AG10803 (cell line): ENCODE results near the gene KDM4F.

Source experiments
- DNase-seq: peaks from one replicate; pipeline ENCODE4 v3.0.0; 2010; ENCODE audit warnings: low read depth
- H3K4me3 ChIP-seq: 2 replicates; pipeline ENCODE4 v1.5.1; 2011; ENCODE audit warnings: mild to moderate bottlenecking, low read length, control low read depth
- TF ChIP-seq, protein P1 (sequence below): conservative IDR thresholded peaks from 2 replicates; pipeline ENCODE4 v1.5.1; 2011; ENCODE audit warnings: mild to moderate bottlenecking, low read length, control low read depth, inconsistent platforms

KDM4F gene

DNA sequence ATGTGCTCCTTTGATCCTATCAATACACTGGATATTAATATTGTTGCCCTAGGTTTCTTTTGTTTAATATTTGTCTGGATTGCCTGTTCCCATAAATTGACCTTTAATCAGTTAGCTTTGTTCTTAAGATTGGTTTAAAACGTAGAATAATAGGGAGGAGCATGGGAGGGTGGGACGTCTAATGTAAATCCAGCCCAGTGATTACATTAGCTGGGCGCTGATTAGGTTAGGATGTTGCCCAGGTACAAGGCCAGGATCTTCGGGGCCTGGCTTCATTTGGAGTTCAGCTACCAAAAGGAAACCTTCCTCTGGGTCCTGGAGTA lies 17.5 kb downstream of the KDM4F start, which contains the start of gene SRSF8:
TSS of gene SRSF8 (plus strand) at position 204 of the 323 bp plus-strand sequence. CDS start 308 bp downstream, outside the sequence.
- DNase-seq, result no peak
- TF ChIP-seq, protein P1, sequence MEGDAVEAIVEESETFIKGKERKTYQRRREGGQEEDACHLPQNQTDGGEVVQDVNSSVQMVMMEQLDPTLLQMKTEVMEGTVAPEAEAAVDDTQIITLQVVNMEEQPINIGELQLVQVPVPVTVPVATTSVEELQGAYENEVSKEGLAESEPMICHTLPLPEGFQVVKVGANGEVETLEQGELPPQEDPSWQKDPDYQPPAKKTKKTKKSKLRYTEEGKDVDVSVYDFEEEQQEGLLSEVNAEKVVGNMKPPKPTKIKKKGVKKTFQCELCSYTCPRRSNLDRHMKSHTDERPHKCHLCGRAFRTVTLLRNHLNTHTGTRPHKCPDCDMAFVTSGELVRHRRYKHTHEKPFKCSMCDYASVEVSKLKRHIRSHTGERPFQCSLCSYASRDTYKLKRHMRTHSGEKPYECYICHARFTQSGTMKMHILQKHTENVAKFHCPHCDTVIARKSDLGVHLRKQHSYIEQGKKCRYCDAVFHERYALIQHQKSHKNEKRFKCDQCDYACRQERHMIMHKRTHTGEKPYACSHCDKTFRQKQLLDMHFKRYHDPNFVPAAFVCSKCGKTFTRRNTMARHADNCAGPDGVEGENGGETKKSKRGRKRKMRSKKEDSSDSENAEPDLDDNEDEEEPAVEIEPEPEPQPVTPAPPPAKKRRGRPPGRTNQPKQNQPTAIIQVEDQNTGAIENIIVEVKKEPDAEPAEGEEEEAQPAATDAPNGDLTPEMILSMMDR, result no peak
- peak within 1 kb of the TSS; percentile 81 for H3K4me3 ChIP-seq

DNA sequence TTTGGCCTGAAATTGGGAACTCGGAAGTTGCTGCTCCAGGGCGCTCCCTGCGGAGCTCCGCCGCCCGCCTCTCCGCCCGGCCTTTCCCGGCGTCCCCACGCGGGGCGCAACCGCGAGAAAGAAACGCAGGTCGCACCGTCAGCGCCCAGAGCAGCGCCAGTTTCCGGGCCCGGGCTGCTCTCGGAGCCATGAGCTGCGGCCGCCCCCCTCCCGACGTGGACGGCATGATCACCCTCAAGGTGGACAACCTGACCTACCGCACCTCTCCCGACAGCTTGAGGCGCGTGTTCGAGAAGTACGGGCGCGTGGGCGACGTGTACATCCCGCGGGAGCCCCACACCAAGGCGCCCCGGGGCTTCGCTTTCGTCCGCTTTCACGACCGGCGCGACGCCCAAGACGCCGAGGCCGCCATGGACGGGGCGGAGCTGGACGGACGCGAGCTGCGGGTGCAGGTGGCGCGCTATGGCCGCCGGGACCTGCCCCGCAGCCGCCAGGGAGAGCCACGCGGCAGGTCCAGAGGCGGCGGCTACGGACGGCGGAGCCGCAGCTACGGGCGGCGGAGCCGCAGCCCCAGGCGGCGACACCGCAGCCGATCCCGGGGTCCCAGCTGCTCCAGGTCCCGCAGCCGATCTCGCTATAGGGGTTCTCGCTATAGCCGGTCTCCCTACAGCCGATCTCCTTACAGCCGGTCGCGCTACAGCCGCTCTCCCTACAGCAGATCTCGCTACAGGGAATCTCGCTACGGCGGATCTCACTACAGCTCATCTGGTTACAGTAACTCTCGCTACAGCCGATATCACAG lies 18.0 kb downstream of the KDM4F start:
- DNase-seq, result peak; percentile 77
- peak overlapping the region; percentile 81 for H3K4me3 ChIP-seq
- TF ChIP-seq, protein P1, result peak; percentile 60

DNA sequence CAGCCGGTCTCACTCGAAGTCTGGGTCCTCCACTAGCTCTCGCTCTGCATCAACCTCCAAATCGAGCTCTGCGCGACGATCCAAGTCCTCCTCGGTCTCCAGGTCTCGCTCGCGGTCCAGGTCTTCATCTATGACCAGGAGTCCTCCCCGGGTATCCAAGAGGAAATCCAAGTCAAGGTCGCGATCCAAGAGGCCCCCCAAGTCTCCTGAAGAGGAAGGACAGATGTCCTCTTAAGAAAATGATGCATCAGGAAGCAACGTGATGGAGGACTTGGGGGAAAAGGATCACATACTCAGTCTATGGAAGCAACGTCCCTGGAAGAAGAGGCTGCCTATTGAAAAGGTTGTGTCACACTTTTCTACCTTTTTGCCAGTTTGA lies 18.6 kb downstream of the KDM4F start:
- DNase-seq, result peak; percentile 6
- peak overlapping the region; percentile 81 for H3K4me3 ChIP-seq
- TF ChIP-seq, protein P1, result no peak

DNA sequence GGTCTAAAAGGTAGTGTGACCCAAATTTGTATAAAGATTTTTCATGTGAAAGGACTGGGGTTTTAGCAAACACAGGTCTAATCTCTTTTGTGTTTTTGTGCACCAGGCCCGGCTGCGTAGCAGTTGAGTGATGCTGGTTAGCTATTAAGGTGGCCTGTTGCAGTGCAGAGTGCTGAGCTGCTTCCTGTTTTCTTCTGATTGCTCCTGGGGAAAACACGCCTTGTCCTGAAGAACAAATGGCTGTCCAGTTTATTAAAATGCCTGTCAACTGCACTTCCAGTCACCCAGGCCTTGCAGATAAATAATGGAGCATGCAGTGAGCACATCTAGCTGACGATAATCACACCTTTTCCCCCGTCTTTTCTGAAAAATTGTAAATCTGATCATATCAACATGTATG lies 19.3 kb downstream of the KDM4F start:
- TF ChIP-seq, protein P1, result no peak; the same call in 1 of the 2 replicates

DNA sequence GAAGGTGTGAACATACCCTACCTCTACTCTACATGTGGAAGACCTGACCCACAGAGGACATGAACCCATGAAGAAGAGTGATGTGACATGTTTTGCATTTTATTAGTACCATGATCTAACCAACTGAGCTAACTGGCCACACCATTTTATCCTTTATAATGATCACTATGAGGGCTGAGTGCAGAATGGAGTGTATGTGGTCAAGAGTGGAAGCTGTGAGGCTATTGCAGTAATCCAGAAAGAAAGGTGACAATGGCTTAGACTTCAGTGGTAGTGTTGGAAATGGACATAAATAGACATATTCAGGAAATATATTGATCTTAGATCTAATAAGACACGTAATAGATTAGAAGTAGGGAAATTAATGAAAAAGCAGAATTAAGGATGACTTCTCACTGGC lies 21.2 kb downstream of the KDM4F start:
- TF ChIP-seq, protein P1, result no peak
- no peak for DNase-seq
- no peak overlapping the region for H3K4me3 ChIP-seq

More for the DNA sequence above, 19.3 kb downstream of the KDM4F start:
- peak; percentile 92 for DNase-seq
- H3K4me3 ChIP-seq, result peak overlapping the region; percentile 81

DNA sequence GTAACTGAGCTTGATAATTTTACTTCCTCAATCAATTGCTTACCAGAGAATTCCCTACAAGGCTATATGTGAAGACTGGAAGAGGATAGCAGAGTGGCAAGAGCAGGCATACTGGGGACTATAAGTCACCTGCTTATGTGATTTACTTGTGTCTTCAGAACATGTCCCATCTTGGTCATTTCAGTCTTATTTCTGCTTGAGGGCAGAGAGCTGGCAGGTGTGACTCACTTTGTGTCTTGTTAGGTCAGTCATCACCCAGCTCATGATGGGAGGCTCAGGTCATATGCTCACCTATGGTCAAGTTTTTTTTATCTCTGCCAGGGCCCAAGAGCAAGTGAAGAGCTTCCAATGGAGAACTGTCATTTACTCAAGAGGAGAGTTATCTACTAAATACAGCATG lies 23.7 kb downstream of the KDM4F start:
- TF ChIP-seq, protein P1, result no peak
- DNase-seq, result no peak
- H3K4me3 ChIP-seq, result no peak overlapping the region

DNA sequence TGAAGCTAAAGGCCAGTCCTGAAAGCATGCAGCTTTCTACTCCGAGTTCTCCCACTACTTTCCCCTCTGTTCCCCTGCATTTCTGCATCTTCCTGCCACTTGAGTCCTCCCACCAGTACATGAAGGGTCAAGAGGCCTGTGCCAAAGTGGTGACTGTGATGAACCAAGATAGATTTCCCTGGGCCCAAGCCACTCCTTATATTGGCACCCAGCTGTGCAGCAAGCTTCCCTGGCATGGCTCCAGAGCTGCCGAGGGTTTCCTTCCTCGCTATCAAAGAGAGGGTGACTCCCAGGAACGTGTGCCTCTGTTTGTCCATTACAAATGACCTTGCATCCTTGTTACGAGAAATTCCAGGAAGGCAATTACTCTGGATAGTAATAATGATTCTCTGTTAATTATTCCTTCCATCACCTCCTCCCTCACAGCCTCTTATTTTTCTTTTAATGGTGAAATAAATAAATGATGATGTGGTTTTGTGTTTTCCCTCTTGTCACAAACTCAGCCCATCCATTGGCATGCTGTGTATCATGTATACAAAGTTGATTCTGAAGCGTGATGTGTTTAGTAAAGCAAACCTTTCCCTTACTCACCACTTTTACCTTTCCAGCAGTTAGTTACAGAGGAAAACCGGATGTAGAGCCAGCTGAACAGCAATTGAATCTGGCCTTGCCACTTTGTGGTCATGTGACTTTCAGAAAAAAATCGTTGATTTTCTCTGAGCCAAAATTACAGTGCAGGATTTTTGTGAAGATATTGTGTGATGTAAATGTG lies 25.8 kb downstream of the KDM4F start:
- TF ChIP-seq, protein P1, result no peak
- no peak overlapping the region for H3K4me3 ChIP-seq
- DNase-seq, result no peak
